Nephron (organoid): ENCODE data around the gene SPTBN4.
"Not testable (repeated sequence)": the region's sequence is repeated elsewhere in the genome, so short reads cannot be mapped to it uniquely, and the experiment has no call there.

Source experiments
- H3K27ac Mint-ChIP-seq, 3 experiments: 2 replicates each; pipeline ENCODE4 v1.8.0; 2020; ENCODE audit warnings: mixed read lengths in 3 of 3, mild to moderate bottlenecking in 2 of 3, moderate library complexity in 1 of 3
- H3K27me3 Mint-ChIP-seq: 2 replicates; pipeline ENCODE4 v1.8.0; 2021; ENCODE audit warnings: low read depth, mild to moderate bottlenecking, moderate library complexity, mixed read lengths
- H3K36me3 Mint-ChIP-seq: 2 replicates; pipeline ENCODE4 v1.8.0; 2020; ENCODE audit warnings: low read depth, mixed read lengths
- H3K4me1 Mint-ChIP-seq: 2 replicates; pipeline ENCODE4 v1.8.0; 2020; ENCODE audit warnings: mixed read lengths
- H3K4me3 Mint-ChIP-seq, 3 experiments: 2 replicates each; pipeline ENCODE4 v1.8.0; 2020; ENCODE audit warnings: mild to moderate bottlenecking in 3 of 3, mixed read lengths in 3 of 3, moderate library complexity in 2 of 3
- H3K9me3 Mint-ChIP-seq: 2 replicates; pipeline ENCODE4 v1.8.0; 2020; ENCODE audit warnings: mixed read lengths
- TF ChIP-seq, protein P1 (sequence below), 3 experiments: fragments of 200-600 bp; sonication (generic); IDR thresholded peaks; one replicate each; pipeline ENCODE4 v1.5.0; 2021; ENCODE audit warnings: antibody characterized with exemption in 3 of 3; ENCODE audit not compliant: unreplicated experiment in 3 of 3

The SPTBN4 gene

GRCh38 chr19:40589591-40590429 is 123.0 kb downstream of the SPTBN4 start:
- no peaks in the 10 kb centered on the region for H3K4me1 Mint-ChIP-seq
- peaks cover 7% of the 10 kb centered on the region for H3K27me3 Mint-ChIP-seq
- peaks cover 33% of the 10 kb centered on the region for H3K36me3 Mint-ChIP-seq
- TF ChIP-seq, protein P1, sequence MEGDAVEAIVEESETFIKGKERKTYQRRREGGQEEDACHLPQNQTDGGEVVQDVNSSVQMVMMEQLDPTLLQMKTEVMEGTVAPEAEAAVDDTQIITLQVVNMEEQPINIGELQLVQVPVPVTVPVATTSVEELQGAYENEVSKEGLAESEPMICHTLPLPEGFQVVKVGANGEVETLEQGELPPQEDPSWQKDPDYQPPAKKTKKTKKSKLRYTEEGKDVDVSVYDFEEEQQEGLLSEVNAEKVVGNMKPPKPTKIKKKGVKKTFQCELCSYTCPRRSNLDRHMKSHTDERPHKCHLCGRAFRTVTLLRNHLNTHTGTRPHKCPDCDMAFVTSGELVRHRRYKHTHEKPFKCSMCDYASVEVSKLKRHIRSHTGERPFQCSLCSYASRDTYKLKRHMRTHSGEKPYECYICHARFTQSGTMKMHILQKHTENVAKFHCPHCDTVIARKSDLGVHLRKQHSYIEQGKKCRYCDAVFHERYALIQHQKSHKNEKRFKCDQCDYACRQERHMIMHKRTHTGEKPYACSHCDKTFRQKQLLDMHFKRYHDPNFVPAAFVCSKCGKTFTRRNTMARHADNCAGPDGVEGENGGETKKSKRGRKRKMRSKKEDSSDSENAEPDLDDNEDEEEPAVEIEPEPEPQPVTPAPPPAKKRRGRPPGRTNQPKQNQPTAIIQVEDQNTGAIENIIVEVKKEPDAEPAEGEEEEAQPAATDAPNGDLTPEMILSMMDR (IDR thresholded peaks at IDR 0.05; ENCODE audit: unreplicated experiment in 3 of 3), result no peak
- H3K27ac Mint-ChIP-seq, result no peak overlapping the region
- H3K9me3 Mint-ChIP-seq, result no peaks in the 10 kb centered on the region
- no peak overlapping the region for H3K4me3 Mint-ChIP-seq

DNA sequence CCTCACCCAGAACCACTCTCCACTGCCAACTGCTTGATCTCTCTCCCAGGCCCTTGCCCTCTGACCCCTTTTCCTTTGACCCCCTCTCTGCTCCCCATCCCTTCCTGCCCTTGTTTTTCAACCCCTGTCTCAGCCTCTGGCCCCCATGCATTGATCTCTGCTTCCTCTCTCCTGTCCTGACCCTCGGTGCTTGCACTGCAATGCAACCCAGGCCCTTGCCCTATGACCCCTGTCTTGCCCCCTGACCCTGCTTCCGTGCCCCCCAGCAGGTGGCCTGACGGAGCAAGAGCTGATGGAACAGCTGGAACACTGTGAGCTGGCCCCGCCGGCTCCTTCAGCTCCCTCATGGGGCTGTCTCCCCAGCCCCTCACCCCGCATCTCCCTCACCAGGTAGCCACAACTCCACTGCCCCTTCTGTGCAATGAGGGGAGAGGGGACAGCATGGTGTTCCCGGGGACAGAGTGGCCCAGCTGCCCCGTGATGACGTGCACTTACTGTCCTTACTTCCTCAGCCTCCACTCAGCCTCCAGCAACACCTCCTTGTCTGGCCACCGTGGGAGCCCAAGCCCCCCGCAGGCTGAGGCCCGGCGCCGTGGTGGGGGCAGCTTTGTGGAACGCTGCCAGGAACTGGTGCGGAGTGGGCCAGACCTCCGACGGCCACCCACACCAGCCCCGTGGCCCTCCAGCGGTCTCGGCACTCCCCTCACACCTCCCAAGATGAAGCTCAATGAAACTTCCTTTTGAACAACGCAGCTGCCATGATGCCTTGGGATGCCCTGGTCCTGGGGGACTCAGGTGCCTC is 123.9 kb downstream of the SPTBN4 start:
- TF ChIP-seq, protein P1 (IDR thresholded peaks at IDR 0.05; ENCODE audit: unreplicated experiment in 3 of 3), result no peak
- Mint-ChIP-seq H3K4me3 (no peak overlapping the region), H3K27ac (no peak overlapping the region), H3K9me3 (no peaks in the 10 kb centered on the region), H3K27me3 (peaks cover 11% of the 10 kb centered on the region), H3K4me1 (no peaks in the 10 kb centered on the region), H3K36me3 (peaks cover 32% of the 10 kb centered on the region)

- H3K36me3 Mint-ChIP-seq, result peaks cover 24% of the 10 kb centered on the region
- H3K9me3 Mint-ChIP-seq, H3K4me3 Mint-ChIP-seq, H3K27ac Mint-ChIP-seq, H3K4me1 Mint-ChIP-seq: not testable (repeated sequence)
- H3K27me3 Mint-ChIP-seq, result peaks cover 15% of the 10 kb centered on the region
Measured at GRCh38 chr19:40591724-40592123, 124.9 kb downstream of the SPTBN4 start.

DNA sequence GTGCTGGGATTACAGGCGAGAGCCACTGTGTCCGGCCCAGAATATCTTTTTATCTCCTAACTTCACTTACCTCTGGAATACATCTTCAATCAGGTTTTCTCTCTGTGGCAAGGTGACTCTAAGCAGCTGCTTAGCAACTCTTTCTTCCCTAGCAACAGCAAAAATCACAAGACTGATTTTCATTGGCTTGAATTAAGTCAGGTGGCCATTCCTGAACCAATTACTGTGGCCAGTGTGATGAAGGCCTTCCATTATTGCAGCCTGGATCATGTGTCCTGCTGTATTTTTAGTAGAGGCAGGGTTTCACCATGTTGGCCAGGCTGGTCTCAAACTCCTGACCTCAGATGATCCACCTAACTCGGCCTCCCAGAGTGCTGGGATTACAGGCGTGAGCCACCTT is 125.4 kb downstream of the SPTBN4 start:
- no peaks in the 10 kb centered on the region for H3K9me3 Mint-ChIP-seq

DNA sequence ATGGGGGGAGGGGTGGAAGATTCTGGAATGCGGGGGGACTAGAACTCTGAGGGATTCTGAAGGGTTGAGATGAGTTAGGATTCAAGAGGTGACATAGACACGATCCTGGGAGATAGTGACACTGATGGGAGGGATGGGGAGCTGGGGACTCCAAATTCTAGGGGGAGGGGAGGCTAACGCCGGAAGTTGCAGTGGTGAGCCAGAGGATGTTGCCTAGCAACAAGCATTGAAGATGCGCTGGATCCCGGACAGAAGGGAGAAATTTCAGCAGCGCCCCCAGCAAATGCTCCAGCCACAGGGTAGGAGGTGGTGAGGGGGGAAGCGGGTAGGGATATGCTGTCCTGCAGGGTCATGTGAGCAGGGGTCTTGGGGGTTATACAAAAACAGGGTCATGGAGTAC is 127.5 kb downstream of the SPTBN4 start:
- H3K9me3 Mint-ChIP-seq, result no peaks in the 10 kb centered on the region

More for the DNA sequence above, 125.4 kb downstream of the SPTBN4 start:
- Mint-ChIP-seq H3K27ac (no peak overlapping the region), H3K4me1 (no peaks in the 10 kb centered on the region), H3K4me3 (no peak overlapping the region), H3K36me3 (peaks cover 20% of the 10 kb centered on the region), H3K27me3 (peaks cover 15% of the 10 kb centered on the region)
- TF ChIP-seq, protein P1 (IDR thresholded peaks at IDR 0.05; ENCODE audit: unreplicated experiment in 3 of 3), result no peak

DNA sequence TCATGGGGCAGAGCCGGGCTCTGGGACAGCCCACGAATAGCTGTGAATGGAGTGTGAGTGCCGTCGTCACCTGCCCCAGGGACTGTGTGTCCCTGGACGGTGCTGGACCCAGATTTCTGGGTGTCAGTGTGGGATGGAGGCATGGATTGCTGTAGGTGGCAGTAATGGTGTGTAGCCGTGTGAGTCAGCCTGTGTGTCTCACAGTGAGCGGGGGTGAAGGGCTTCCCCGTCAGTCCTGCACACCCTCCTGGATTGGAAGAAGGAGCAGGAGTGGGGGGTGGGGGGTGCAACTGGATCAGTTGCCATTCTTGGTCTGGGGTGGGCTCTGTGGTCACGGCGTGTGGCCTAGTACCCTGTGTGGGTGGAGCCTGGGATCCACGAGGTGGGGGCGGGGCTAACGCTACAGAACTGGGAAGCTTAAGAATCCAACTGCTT is 127.9 kb downstream of the SPTBN4 start:
- no peaks in the 10 kb centered on the region for H3K9me3 Mint-ChIP-seq
- H3K4me1 Mint-ChIP-seq, result peaks cover 14% of the 10 kb centered on the region
- TF ChIP-seq, protein P1 (IDR thresholded peaks at IDR 0.05; ENCODE audit: unreplicated experiment in 3 of 3), result no peak
- H3K27ac Mint-ChIP-seq, result peak overlapping the region in 1 of 3 experiments; percentile 43
- H3K4me3 Mint-ChIP-seq, result peak overlapping the region; percentile 41 to 70 (median 54)
- H3K27me3 Mint-ChIP-seq, result peaks cover 30% of the 10 kb centered on the region
- H3K36me3 Mint-ChIP-seq, result peaks cover 8% of the 10 kb centered on the region

More for the DNA sequence above, 127.5 kb downstream of the SPTBN4 start:
- TF ChIP-seq, protein P1 (IDR thresholded peaks at IDR 0.05; ENCODE audit: unreplicated experiment in 3 of 3), result no peak
- Mint-ChIP-seq H3K27me3 (peaks cover 26% of the 10 kb centered on the region), H3K27ac (peak overlapping the region in 1 of 3 experiments; percentile 51), H3K4me3 (peak overlapping the region; percentile 36 to 41 (median 39)), H3K4me1 (peaks cover 10% of the 10 kb centered on the region), H3K36me3 (peaks cover 8% of the 10 kb centered on the region)
